ENCODE data around the gene PDLIM1. TPM values are rescaled to one million over a fixed set of nuclear protein-coding genes. Genes with fewer than 3 reads are reported as not detected.

Gene PDLIM1
- total and polyA plus RNA-seq, 9 of the 15 experiments (the other 6 are each of a cell fraction or from before 2014, with no cell fraction given), result 19.8 to 164 (median 39.1) TPM

GRCh38 chr10:95236068-95236903, 54.5 kb downstream of the PDLIM1 start:
- DNase-seq (ENCODE audit: extremely low read depth in 1 of 4, low spot score in 3 of 4) (no peak), FAIRE-seq (peak; percentile 46), ATAC-seq (peak; percentile 29; the same call in 1 of the 3 replicates)
- H3K9me1 ChIP-seq (ENCODE audit: control insufficient read depth, insufficient read depth, low read length), result no peaks in the 10 kb centered on the region
- intact Hi-C loops (cut with micrococcal nuclease), result no loop called here
- ChIA-PET POLR2A (interaction anchor here (0.6 kb wide), 1 partner anchor 22 kb away, joined by 3 read pairs; no protein-coding TSS in a partner anchor), CTCF (ENCODE audit: low intra/inter-chr PET ratio) (no interaction called here)
- no peak overlapping the region for H3K27ac ChIP-seq (ENCODE audit: extremely low read depth, low read depth, low read length)
- H3K79me2 ChIP-seq (ENCODE audit: control insufficient read depth, insufficient read depth, low read length), result no peaks in the 10 kb centered on the region
- 54% methylated on average over 6 of the region's 6 CpGs for WGBS (ENCODE audit: insufficient coverage, low coverage, missing lambda C conversion rate)
- no peaks in the 10 kb centered on the region for H3K4me1 ChIP-seq (replicated peaks in 1 of 2; ENCODE audit: control insufficient read depth in 2 of 2, insufficient read depth in 2 of 2, low read length in 2 of 2)
- in situ Hi-C loops (cut with MboI), result loop anchor here (10.0 kb wide), 1 partner anchor 101 kb away; no protein-coding TSS in a partner anchor
- H3K4me2 ChIP-seq (ENCODE audit: insufficient read depth, low read length), result no peak overlapping the region
- no peak overlapping the region for H3K9ac ChIP-seq (ENCODE audit: insufficient read depth in 1 of 2, low read depth in 2 of 2, low read length in 2 of 2)
- BruUV-seq (replicated peaks), result no TSS peak
- peaks cover 36% of the 10 kb centered on the region; the same call in 2 of the 3 replicates for H3K36me3 ChIP-seq (ENCODE audit: control insufficient read depth, insufficient read depth, low read length)
- no peak overlapping the region for H2AFZ ChIP-seq (ENCODE audit: low read depth, low read length)
- no peaks in the 10 kb centered on the region for H3K27me3 ChIP-seq (ENCODE audit: control insufficient read depth in 2 of 2, insufficient read depth in 2 of 2, low read length in 2 of 2)
- H4K20me1 ChIP-seq (replicated peaks; ENCODE audit: control insufficient read depth, insufficient read depth, low read length), result no peaks in the 10 kb centered on the region
- no peaks in the 10 kb centered on the region for H3K9me3 ChIP-seq (replicated peaks; ENCODE audit: control insufficient read depth, insufficient read depth, low read depth, low read length)
- no peak overlapping the region for H3K4me3 ChIP-seq
- TF ChIP-seq MEF2D (tag; conservative IDR thresholded peaks at IDR 0.05; ENCODE audit: low read depth) (no peak), CUX1 (CRISPR knock-in tag; IDR thresholded peaks at IDR 0.05) (no peak), BACH1 (tag; IDR thresholded peaks at IDR 0.05) (no peak), KDM1A (IDR thresholded peaks at IDR 0.05) (peak; percentile 33 to 66; a peak in 1 of 4 replicates), IRF2 (CRISPR knock-in tag; IDR thresholded peaks at IDR 0.05) (no peak), NEUROD1 (IDR thresholded peaks at IDR 0.05; ENCODE audit: borderline replicate concordance, low read depth, low read length, partially characterized antibody) (no peak), GABPB2 (CRISPR knock-in tag; conservative IDR thresholded peaks at IDR 0.05) (no peak), KHSRP (IDR thresholded peaks at IDR 0.05) (no peak), PHTF2 (CRISPR knock-in tag; IDR thresholded peaks at IDR 0.05) (no peak), ZNF316 (IDR thresholded peaks at IDR 0.05) (peak; percentile 30; the same call in 1 of the 2 replicates), ZNF282 (CRISPR knock-in tag; IDR thresholded peaks at IDR 0.05) (no peak), MEIS2 (IDR thresholded peaks at IDR 0.05; ENCODE audit: partially characterized antibody) (peak; percentile 66), TBL1XR1 (IDR thresholded peaks at IDR 0.05; ENCODE audit: low read length in 2 of 2) (no peak), JUND (IDR thresholded peaks at IDR 0.05; ENCODE audit: borderline replicate concordance, low read depth, low read length) (peak; percentile 41; the same call in 1 of the 2 replicates), JUND (tag; IDR thresholded peaks at IDR 0.05; ENCODE audit: borderline replicate concordance, low read depth, low read length) (0 out of 3 replicates have a peak, but pooled peaks have one; percentile 15)
- TF ChIP-seq, protein P1, sequence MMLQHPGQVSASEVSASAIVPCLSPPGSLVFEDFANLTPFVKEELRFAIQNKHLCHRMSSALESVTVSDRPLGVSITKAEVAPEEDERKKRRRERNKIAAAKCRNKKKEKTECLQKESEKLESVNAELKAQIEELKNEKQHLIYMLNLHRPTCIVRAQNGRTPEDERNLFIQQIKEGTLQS (IDR thresholded peaks at IDR 0.05), result peak; percentile 60
- TF ChIP-seq, protein P1 (CRISPR knock-in tag; conservative IDR thresholded peaks at IDR 0.05), result no peak

Measured in K562 (cell line).